Cardiac muscle cell (in vitro differentiated cells and primary cell): ENCODE results near the gene OPN4. TPM values are rescaled to one million over a fixed set of nuclear protein-coding genes. Genes with fewer than 3 reads are reported as not detected.

Experiments used
- DNase-seq, 2 donors: peaks; one replicate each; pipeline versions ENCODE4 v3.0.0 to v3.0.0-alpha.2; 2010 to 2017; ENCODE audit warnings: low read depth in 1 of 2, low spot score in 1 of 2
- H3K27ac ChIP-seq: fragments of 200-600 bp; sonication (generic); 2 replicates; pipeline ENCODE4 v1.5.1; 2016
- H3K27me3 ChIP-seq: fragments of 200-600 bp; sonication (generic); 2 replicates; pipeline ENCODE4 v1.6.0; 2016; ENCODE audit warnings: control low read depth
- H3K36me3 ChIP-seq: fragments of 200-600 bp; sonication (generic); 2 replicates; pipeline ENCODE4 v1.5.1; 2016; ENCODE audit warnings: control low read depth
- H3K4me1 ChIP-seq: fragments of 200-600 bp; sonication (generic); 2 replicates; pipeline ENCODE4 v1.8.1; 2017; ENCODE audit warnings: low read depth, mild to moderate bottlenecking, mixed run types
- H3K4me3 ChIP-seq: fragments of 200-600 bp; sonication (generic); 2 replicates; pipeline ENCODE4 v1.5.1; 2016; ENCODE audit warnings: mild to moderate bottlenecking
- H3K9me3 ChIP-seq: fragments of 200-600 bp; sonication (generic); 2 replicates; pipeline ENCODE4 v1.5.1; 2017; ENCODE audit warnings: low read depth, mild to moderate bottlenecking, control low read depth
- polyA plus RNA-seq: library from polyadenylated mRNA; unstranded; fragments of >200 nt; fragmentation: Nextera tagmentation; extraction: Ambion mirVana; gene quantifications from 2 replicates; pipeline ENCODE4 v1.2.1, GENCODE V29; 2016
- total RNA-seq: library from RNA; depleted of rRNA; stranded (reverse); fragments of >200 nt; gene quantifications from 2 replicates; pipeline ENCODE4 v1.2.3, GENCODE V29; 2016
- TF ChIP-seq, protein P1 (sequence below): IDR thresholded peaks from 2 replicates; pipeline ENCODE4 v1.5.1; 2012; ENCODE audit warnings: low read depth, mild to moderate bottlenecking, low read length

The OPN4 gene
- total and polyA plus RNA-seq, 2 experiments from 2014 or later: 0.18 TPM; not detected in 1

DNA sequence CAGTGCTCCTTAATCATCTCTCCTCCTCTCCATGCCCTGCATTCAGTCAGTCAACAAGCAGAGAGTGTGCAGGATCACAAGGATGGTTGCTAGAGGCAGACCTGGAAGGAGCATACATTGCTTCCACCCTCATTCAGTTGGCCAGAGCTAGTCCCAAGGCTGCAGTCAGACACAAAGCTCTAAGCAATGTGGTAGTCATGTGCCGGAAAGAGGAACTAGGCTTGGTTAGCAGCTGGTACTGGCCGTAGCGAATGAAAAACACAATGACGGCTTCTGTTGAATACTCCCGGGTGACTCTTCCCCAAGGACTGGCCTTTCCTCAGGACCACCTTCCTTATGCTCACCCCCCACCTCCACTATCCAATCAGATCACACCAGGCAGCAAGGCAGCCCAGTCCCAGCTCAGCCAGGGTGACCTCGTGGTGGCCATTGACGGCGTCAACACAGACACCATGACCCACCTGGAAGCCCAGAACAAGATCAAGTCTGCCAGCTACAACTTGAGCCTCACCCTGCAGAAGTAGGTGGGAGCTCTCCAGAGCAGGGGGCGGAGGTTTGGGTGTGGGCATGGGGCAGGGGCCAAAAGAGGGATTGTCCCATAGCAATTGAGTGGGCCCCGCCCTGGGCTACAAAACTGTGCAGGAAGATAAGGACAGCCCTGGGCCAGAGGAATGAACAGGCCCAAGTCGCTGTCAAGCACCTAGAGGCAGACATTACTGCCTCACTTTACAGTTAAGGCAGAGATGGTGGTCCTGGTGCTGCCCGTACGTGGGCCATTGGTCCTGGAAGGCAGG, 24.8 kb downstream of the OPN4 start:
- Histone ChIP-seq H3K27me3 (no peaks in the 10 kb centered on the region), H3K27ac (peak overlapping the region; percentile 100), H3K9me3 (no peaks in the 10 kb centered on the region), H3K36me3 (peaks cover 48% of the 10 kb centered on the region), H3K4me1 (peaks cover 88% of the 10 kb centered on the region), H3K4me3 (no peak overlapping the region)
- no peak for DNase-seq
- TF ChIP-seq, protein P1, sequence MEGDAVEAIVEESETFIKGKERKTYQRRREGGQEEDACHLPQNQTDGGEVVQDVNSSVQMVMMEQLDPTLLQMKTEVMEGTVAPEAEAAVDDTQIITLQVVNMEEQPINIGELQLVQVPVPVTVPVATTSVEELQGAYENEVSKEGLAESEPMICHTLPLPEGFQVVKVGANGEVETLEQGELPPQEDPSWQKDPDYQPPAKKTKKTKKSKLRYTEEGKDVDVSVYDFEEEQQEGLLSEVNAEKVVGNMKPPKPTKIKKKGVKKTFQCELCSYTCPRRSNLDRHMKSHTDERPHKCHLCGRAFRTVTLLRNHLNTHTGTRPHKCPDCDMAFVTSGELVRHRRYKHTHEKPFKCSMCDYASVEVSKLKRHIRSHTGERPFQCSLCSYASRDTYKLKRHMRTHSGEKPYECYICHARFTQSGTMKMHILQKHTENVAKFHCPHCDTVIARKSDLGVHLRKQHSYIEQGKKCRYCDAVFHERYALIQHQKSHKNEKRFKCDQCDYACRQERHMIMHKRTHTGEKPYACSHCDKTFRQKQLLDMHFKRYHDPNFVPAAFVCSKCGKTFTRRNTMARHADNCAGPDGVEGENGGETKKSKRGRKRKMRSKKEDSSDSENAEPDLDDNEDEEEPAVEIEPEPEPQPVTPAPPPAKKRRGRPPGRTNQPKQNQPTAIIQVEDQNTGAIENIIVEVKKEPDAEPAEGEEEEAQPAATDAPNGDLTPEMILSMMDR: no peak

DNA sequence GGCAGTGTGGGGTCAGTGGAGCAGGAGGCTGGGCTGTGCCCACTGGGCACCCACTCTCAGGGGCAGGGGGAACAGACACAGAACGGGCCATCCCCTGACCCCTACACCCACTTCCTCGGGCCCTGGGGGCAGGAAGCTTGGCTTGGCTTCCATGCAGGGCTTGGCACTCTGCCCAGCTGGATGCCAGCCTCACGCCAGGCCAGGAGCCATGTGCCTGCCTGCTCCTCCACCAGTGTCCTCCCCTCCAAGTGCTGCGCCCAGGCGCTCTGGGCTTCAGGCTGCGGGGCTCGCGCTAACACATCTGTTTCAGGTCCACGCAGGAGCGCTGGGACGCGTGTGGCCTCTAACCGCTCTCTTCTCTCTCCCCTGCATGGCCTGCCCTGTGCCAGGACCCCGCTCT, 26.7 kb downstream of the OPN4 start:
- Histone ChIP-seq H3K36me3 (peaks cover 49% of the 10 kb centered on the region), H3K27ac (peak overlapping the region; percentile 100), H3K4me1 (peaks cover 85% of the 10 kb centered on the region), H3K9me3 (no peaks in the 10 kb centered on the region), H3K27me3 (no peaks in the 10 kb centered on the region), H3K4me3 (no peak overlapping the region)
- TF ChIP-seq, protein P1: no peak
- DNase-seq: no peak

DNA sequence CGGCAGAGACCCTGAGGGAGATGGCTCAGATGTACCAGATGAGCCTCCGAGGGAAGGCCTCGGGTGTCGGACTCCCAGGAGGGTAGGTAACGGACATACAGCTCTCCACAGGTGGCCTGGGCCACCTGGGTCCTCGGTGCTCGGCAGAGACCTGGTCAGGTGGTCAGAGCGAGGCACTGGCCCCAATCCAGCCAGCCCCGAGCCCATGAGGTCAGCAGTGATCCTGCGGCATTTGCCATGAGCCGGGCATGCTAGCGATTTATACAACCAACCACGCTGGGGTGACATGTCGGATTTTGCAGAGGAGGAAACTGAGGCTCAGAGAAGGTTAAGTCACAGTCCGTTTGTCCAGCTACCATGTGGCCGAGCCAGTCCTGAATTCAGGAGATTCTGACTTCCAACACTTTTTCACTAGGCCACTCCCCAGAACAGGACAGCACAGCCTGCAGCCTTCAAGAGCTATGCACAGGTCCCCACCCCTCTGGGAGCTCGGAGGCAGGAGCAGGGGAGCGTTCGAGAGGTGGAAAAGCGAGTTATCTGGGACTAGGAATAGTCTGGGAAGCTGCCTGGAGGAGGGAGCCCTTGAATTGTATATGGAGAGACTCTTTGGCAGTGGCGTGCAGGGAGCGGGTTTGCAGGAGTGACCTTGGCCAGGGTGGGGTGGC, 27.5 kb downstream of the OPN4 start:
- DNase-seq: no peak
- Histone ChIP-seq H3K36me3 (peaks cover 50% of the 10 kb centered on the region), H3K4me1 (peaks cover 80% of the 10 kb centered on the region), H3K27me3 (no peaks in the 10 kb centered on the region), H3K9me3 (no peaks in the 10 kb centered on the region), H3K27ac (peak overlapping the region; percentile 100), H3K4me3 (no peak overlapping the region)
- TF ChIP-seq, protein P1: no peak

DNA sequence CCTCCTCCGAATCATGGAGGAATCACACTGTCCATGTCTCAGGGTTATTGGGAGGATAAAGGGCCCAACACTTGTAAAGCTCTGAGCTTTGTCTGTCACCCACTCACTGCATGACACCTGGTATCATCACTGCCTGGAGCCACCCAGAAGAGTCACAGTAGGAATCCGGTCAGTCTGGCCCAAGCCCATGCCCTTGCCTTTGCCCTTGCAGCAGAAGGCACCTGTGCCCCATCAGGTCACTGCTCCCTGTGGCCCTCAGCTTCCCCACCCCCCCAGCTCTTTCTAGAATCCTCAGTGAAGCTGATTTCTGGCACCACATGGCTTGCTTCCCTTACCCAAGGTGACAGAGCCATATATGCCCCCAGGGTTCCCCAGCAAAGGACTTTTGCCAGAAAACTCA, 28.3 kb downstream of the OPN4 start:
- peaks cover 56% of the 10 kb centered on the region for H3K36me3 ChIP-seq
- TF ChIP-seq, protein P1: no peak

DNA sequence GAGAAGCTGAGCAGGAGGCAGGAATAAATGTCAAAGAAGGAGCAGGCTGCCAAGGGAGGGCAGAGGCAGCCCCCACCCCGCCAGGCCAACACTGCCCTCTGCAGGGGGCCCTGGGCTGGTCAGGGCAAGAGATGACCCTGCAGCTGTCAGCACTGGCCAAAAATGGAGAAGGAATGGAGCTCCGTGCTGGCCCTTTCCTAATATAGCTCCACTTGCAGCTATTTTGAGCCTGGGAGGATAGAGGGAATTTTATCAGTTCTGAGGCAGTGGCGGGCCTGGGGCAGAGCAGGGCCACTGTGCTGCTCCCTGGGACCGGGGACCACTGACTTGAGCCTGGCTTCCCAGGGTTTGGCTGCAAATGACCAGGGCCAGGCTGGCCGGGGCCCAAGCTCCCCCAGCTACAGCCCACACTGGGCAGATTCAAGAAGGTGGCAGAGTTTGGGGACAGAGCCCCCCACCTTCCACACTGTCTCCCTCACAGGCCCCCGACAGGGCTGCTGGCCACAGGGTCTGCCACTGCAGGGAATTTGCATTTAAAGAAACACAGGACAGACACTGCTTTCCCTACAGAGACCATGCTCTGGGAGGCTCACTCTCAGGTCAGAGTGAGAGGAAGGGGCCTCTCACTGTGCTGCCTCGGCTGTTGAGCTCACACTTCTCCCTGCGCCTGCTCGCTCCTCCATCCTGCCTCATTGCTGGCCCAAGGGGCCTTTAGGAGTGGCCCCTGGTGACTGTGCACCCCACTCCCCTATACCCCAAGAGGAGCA, 30.2 kb downstream of the OPN4 start:
- no peaks in the 10 kb centered on the region for H3K9me3 ChIP-seq
- H3K27me3 ChIP-seq: no peaks in the 10 kb centered on the region
- H3K4me1 ChIP-seq: peaks cover 73% of the 10 kb centered on the region
- H3K27ac ChIP-seq: peak overlapping the region; percentile 100
- H3K4me3 ChIP-seq: no peak overlapping the region
- H3K36me3 ChIP-seq: peaks cover 49% of the 10 kb centered on the region
- TF ChIP-seq, protein P1: peak; percentile 42
- peak; percentile 41 to 95 for DNase-seq

More for the DNA sequence above, 28.3 kb downstream of the OPN4 start:
- no peak overlapping the region for H3K4me3 ChIP-seq
- no peaks in the 10 kb centered on the region for H3K27me3 ChIP-seq
- H3K27ac ChIP-seq: peak overlapping the region; percentile 100
- no peak for DNase-seq
- no peaks in the 10 kb centered on the region for H3K9me3 ChIP-seq
- peaks cover 78% of the 10 kb centered on the region for H3K4me1 ChIP-seq
